B cell (primary cell): ENCODE results near the gene DNAJB8.

Experiments used
- CTCF ChIP-seq: fragments of 200-600 bp; IDR thresholded peaks from one replicate; pipeline ENCODE4 v1.8.0; 2022; ENCODE audit warnings: antibody characterized with exemption, mild to moderate bottlenecking
- EZH2 ChIP-seq: IDR thresholded peaks from 2 replicates; pipeline ENCODE4 v1.6.1; 2012; ENCODE audit warnings: borderline replicate concordance, low read depth, mild to moderate bottlenecking, moderate library complexity, low read length; ENCODE audit not compliant: insufficient read depth, poor library complexity, severe bottlenecking

- TF ChIP-seq CTCF (no peak), EZH2 (no peak)
These were observed 5.0 kb downstream of the DNAJB8 start for GRCh38 chr3:128461731-128462130.
